HepG2 (cell line): ENCODE results near the gene CYLD. TPM values are rescaled to one million over a fixed set of nuclear protein-coding genes. Genes with fewer than 3 reads are reported as not detected.

Experiments used
- ATAC-seq: fragments of 200-7000 bp; cut with Tn5 transposase; 3 replicates; pipeline ENCODE4 v1.9.1; 2020; ENCODE audit warnings: mild to moderate bottlenecking, moderate library complexity
- BruUV-seq: library from RNA; stranded (reverse); fragments of 400-500 nt; replicated peaks from 2 replicates; lab custom pipeline; 2021; lab: Mats Ljungman, UMichigan
- CTCF ChIA-PET: fragments of 300-600 bp; formaldehyde crosslinking; extraction: SDS; loops from one replicate; lab custom pipeline; 2021; ENCODE audit warnings: low total read pairs, inconsistent platforms, low intra/inter-chr PET ratio; lab: Yijun Ruan, JAX
- POLR2A ChIA-PET: fragments of 350-600 bp; sonication (Branson Sonifier 250); formaldehyde crosslinking; loops from one replicate; lab custom pipeline; 2020; ENCODE audit warnings: antibody characterized with exemption, inconsistent platforms; lab: Yijun Ruan, JAX
- DNase-seq: peaks from one replicate; pipeline ENCODE4 v3.0.0-alpha.2; 2015; ENCODE audit warnings: low spot score
- FAIRE-seq: peaks from 3 replicates; lab custom pipeline; 2011; peaks lifted over from hg19 to GRCh38; lab: Jason Lieb, UNC
- H2AFZ ChIP-seq: one replicate; pipeline ENCODE4 v1.6.1; 2011; ENCODE audit warnings: low read length, inconsistent platforms
- H3K27ac ChIP-seq: fragments of 300-600 bp; 3 replicates; pipeline ENCODE4 v1.8.0; 2011; ENCODE audit warnings: mixed run types, mild to moderate bottlenecking, mixed read lengths, low read length, inconsistent platforms; ENCODE audit not compliant: insufficient read depth; ENCODE audit errors: extremely low read length
- H3K27me3 ChIP-seq, 2 experiments: fragments of 200-600 bp in 1 of 2; 2 replicates in 1 of 2; 3 replicates in 1 of 2; pipeline versions ENCODE4 v1.6.0 to v1.8.0; 2011; ENCODE audit warnings: low read length in 2 of 2, mild to moderate bottlenecking in 2 of 2, moderate library complexity in 2 of 2, inconsistent platforms in 1 of 2; ENCODE audit not compliant: insufficient read depth in 2 of 2, control insufficient read depth in 1 of 2
- H3K36me3 ChIP-seq, 2 experiments: fragments of 200-600 bp in 1 of 2; replicated peaks in 1 of 2; 2 replicates in 1 of 2; 3 replicates in 1 of 2; pipeline versions ENCODE4 v1.5.1 to v1.8.0; 2011; ENCODE audit warnings: low read length in 2 of 2, inconsistent platforms in 1 of 2; ENCODE audit not compliant: insufficient read depth in 2 of 2, control insufficient read depth in 1 of 2
- H3K4me1 ChIP-seq: 2 replicates; pipeline ENCODE4 v1.5.1; 2012; ENCODE audit warnings: low read length, inconsistent platforms; ENCODE audit not compliant: insufficient read depth
- H3K4me2 ChIP-seq: 2 replicates; pipeline ENCODE4 v1.6.0; 2011; ENCODE audit warnings: low read depth, low read length, inconsistent platforms
- H3K4me3 ChIP-seq, 3 experiments: fragments of 200-600 bp in 1 of 3; sonication (generic), shearing (Covaris generic) in 1 of 3; replicated peaks in 1 of 3; 2 replicates each; pipeline ENCODE4 v1.5.1; 2011 to 2016; ENCODE audit warnings: low read length in 3 of 3, inconsistent platforms in 2 of 3, low read depth in 2 of 3, mild to moderate bottlenecking in 2 of 3, control low read depth in 1 of 3, mixed read lengths in 1 of 3; ENCODE audit not compliant: insufficient read depth in 1 of 3
- H3K79me2 ChIP-seq: one replicate; pipeline ENCODE4 v1.6.1; 2011; ENCODE audit warnings: low read length, inconsistent platforms; ENCODE audit not compliant: insufficient read depth
- H3K9ac ChIP-seq: 2 replicates; pipeline ENCODE4 v1.6.0; 2011; ENCODE audit warnings: mild to moderate bottlenecking, low read depth, low read length, inconsistent platforms; ENCODE audit not compliant: insufficient read depth
- H3K9me3 ChIP-seq: 2 replicates; pipeline ENCODE4 v1.5.1; 2012; ENCODE audit warnings: mild to moderate bottlenecking, low read length
- H4K20me1 ChIP-seq: 2 replicates; pipeline ENCODE4 v1.6.0; 2011; ENCODE audit warnings: inconsistent platforms, mild to moderate bottlenecking, low read length, moderate library complexity; ENCODE audit not compliant: insufficient read depth
- ELF4 ChIP-seq: sonication (generic); formaldehyde crosslinking; IDR thresholded peaks from 2 replicates; pipeline ENCODE4 v1.5.0; 2020; ENCODE audit warnings: missing genetic modification reagents, mild to moderate bottlenecking, moderate library complexity, borderline replicate concordance
- NR2F1 ChIP-seq, 2 experiments: fragments of 450-650 bp in 1 of 2; formaldehyde crosslinking in 1 of 2; IDR thresholded peaks; 2 replicates each; pipeline versions ENCODE4 v1.5.0 to v1.6.1; 2016 to 2020; ENCODE audit warnings: mild to moderate bottlenecking in 1 of 2, missing compliant biosample characterization in 1 of 2, missing genetic modification reagents in 1 of 2, moderate library complexity in 1 of 2
- REPIN1 ChIP-seq: sonication (generic); formaldehyde crosslinking; IDR thresholded peaks from 2 replicates; pipeline ENCODE4 v1.8.0; 2022; ENCODE audit warnings: missing genetic modification reagents, low read depth, mild to moderate bottlenecking, borderline replicate concordance
- ZNF232 ChIP-seq: sonication (generic); formaldehyde crosslinking; IDR thresholded peaks from 2 replicates; pipeline ENCODE4 v1.4.0; 2020; ENCODE audit warnings: missing genetic modification reagents, borderline replicate concordance
- ZNF747 ChIP-seq: sonication (generic); formaldehyde crosslinking; IDR thresholded peaks from 2 replicates; pipeline ENCODE4 v1.8.1; 2023; ENCODE audit warnings: missing genetic modification reagents, mild to moderate bottlenecking, borderline replicate concordance
- WGBS: methylation state at CpG from one replicate; pipeline ENCODE4 v1.1.6; 2017; ENCODE audit warnings: low lambda C conversion rate; 5-methylcytosine and 5-hydroxymethylcytosine counted together
- in situ Hi-C: cut with HindIII; loops from 2 replicates; pipeline ENCODE4 v1.10.0; 2017; ENCODE audit warnings: low pct_unique_long_range_greater_than_20kb; ENCODE audit not compliant: extremely low pct_ligation_motif_present
- intact Hi-C: fragments of 100-400 bp; cut with micrococcal nuclease; formaldehyde crosslinking; loops from one replicate; pipeline ENCODE4 v1.10.0; 2022; ENCODE audit not compliant: unreplicated experiment
- polyA plus RNA-seq, 8 experiments: library from polyadenylated mRNA; depleted of rRNA in 3 of 8; stranded (reverse) in 7 of 8; unstranded in 1 of 8; fragments of >200 nt; fragmentation: Illumina TruSeq in 4 of 8; extraction: Trizol in 4 of 8; gene quantifications; 2 replicates each; pipeline versions ENCODE4 v1.2.1 to v1.2.3, GENCODE V29; 2011 to 2016; ENCODE audit warnings: low read depth in 4 of 8, missing spikeins in 1 of 8, mixed read lengths in 1 of 8; ENCODE audit not compliant: insufficient read depth in 1 of 8
- total RNA-seq, 5 experiments: library from RNA; depleted of rRNA; stranded (reverse); fragments of >200 nt; fragmentation: Illumina TruSeq; extraction: Trizol; gene quantifications; 2 replicates each; pipeline ENCODE4 v1.2.3, GENCODE V29; 2016; ENCODE audit warnings: low read depth in 1 of 5
- TF ChIP-seq, protein P1 (sequence below): sonication (generic); formaldehyde crosslinking; IDR thresholded peaks from 2 replicates; pipeline ENCODE4 v1.5.0; 2020; ENCODE audit warnings: mild to moderate bottlenecking, missing genetic modification reagents, borderline replicate concordance

The CYLD gene
- total and polyA plus RNA-seq, 2 of the 13 experiments (the other 11 are each of a cell fraction or from before 2014, with no cell fraction given): 6.1 to 11.4 TPM

GRCh38 chr16:50800074-50800473 is 58.2 kb downstream of the CYLD start:
- no peaks in the 10 kb centered on the region for H3K9me3 ChIP-seq
- H3K4me3 ChIP-seq: no peak overlapping the region
- H3K79me2 ChIP-seq: no peaks in the 10 kb centered on the region
- no peak overlapping the region for H3K4me2 ChIP-seq
- ChIA-PET POLR2A (no interaction called here), CTCF (no interaction called here)
- H3K27ac ChIP-seq: no peak overlapping the region
- no peaks in the 10 kb centered on the region for H3K27me3 ChIP-seq
- TF ChIP-seq ZNF747 (CRISPR knock-in tag) (no peak), ELF4 (CRISPR knock-in tag) (no peak), REPIN1 (CRISPR knock-in tag) (no peak), ZNF232 (CRISPR knock-in tag) (no peak), NR2F1 (CRISPR knock-in tag; IDR thresholded peaks at IDR 0.05) (no peak)
- TF ChIP-seq, protein P1, sequence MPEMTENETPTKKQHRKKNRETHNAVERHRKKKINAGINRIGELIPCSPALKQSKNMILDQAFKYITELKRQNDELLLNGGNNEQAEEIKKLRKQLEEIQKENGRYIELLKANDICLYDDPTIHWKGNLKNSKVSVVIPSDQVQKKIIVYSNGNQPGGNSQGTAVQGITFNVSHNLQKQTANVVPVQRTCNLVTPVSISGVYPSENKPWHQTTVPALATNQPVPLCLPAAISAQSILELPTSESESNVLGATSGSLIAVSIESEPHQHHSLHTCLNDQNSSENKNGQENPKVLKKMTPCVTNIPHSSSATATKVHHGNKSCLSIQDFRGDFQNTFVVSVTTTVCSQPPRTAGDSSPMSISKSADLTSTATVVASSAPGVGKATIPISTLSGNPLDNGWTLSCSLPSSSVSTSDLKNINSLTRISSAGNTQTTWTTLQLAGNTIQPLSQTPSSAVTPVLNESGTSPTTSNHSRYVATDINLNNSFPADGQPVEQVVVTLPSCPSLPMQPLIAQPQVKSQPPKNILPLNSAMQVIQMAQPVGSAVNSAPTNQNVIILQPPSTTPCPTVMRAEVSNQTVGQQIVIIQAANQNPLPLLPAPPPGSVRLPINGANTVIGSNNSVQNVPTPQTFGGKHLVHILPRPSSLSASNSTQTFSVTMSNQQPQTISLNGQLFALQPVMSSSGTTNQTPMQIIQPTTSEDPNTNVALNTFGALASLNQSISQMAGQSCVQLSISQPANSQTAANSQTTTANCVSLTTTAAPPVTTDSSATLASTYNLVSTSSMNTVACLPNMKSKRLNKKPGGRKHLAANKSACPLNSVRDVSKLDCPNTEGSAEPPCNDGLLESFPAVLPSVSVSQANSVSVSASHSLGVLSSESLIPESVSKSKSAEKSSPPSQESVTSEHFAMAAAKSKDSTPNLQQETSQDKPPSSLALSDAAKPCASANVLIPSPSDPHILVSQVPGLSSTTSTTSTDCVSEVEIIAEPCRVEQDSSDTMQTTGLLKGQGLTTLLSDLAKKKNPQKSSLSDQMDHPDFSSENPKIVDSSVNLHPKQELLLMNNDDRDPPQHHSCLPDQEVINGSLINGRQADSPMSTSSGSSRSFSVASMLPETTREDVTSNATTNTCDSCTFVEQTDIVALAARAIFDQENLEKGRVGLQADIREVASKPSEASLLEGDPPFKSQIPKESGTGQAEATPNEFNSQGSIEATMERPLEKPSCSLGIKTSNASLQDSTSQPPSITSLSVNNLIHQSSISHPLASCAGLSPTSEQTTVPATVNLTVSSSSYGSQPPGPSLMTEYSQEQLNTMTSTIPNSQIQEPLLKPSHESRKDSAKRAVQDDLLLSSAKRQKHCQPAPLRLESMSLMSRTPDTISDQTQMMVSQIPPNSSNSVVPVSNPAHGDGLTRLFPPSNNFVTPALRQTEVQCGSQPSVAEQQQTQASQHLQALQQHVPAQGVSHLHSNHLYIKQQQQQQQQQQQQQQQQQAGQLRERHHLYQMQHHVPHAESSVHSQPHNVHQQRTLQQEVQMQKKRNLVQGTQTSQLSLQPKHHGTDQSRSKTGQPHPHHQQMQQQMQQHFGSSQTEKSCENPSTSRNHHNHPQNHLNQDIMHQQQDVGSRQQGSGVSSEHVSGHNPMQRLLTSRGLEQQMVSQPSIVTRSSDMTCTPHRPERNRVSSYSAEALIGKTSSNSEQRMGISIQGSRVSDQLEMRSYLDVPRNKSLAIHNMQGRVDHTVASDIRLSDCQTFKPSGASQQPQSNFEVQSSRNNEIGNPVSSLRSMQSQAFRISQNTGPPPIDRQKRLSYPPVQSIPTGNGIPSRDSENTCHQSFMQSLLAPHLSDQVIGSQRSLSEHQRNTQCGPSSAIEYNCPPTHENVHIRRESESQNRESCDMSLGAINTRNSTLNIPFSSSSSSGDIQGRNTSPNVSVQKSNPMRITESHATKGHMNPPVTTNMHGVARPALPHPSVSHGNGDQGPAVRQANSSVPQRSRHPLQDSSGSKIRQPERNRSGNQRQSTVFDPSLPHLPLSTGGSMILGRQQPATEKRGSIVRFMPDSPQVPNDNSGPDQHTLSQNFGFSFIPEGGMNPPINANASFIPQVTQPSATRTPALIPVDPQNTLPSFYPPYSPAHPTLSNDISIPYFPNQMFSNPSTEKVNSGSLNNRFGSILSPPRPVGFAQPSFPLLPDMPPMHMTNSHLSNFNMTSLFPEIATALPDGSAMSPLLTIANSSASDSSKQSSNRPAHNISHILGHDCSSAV (CRISPR knock-in tag): no peak
- WGBS: 91% methylated on average over 4 of the region's 4 CpGs
- FAIRE-seq (no peak), ATAC-seq (no peak), DNase-seq (no peak)
- H3K9ac ChIP-seq: no peak overlapping the region
- H2AFZ ChIP-seq: no peak overlapping the region
- intact Hi-C loops (no loop called here), in situ Hi-C loops (no loop called here)
- H4K20me1 ChIP-seq: no peaks in the 10 kb centered on the region
- no peaks in the 10 kb centered on the region for H3K36me3 ChIP-seq
- peaks cover 24% of the 10 kb centered on the region for H3K4me1 ChIP-seq
- BruUV-seq: no TSS peak
